GM19238 (cell line): ENCODE measurements around the gene DARS1.
"Not testable (repeated sequence)": the region's sequence is repeated elsewhere in the genome, so short reads cannot be mapped to it uniquely, and the experiment has no call there.

Experiments
- DNase-seq: peaks from one replicate; pipeline ENCODE4 v3.0.0; 2011; ENCODE audit warnings: low spot score; ENCODE audit not compliant: insufficient read length

The DARS1 gene

DNA sequence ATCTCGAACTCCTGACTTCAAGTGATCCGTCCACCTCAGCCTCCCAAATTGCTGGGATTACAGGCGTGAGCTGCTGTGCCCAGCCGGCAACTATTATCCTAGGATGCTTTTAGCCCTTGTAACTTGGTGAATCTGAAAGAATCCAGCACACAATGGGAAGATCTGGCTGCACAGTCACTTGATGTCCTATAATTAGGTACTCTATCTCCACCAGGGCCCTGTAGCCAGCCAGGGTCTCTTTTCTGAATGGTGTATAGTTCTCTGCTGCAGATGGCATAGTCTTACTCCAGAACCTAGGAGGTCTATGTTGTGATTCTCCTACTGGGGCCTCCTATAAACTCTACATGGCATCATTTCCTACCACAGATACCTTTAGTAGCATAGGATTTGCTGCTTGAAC, 95.3 kb downstream of the DARS1 start:
- no peak for DNase-seq

GRCh38 chr2:135888587-135888986, 96.8 kb downstream of the DARS1 start:
- not testable (repeated sequence) for DNase-seq

- no peak for DNase-seq
Measured at GRCh38 chr2:135885709-135886108, 99.7 kb downstream of the DARS1 start.

DNA sequence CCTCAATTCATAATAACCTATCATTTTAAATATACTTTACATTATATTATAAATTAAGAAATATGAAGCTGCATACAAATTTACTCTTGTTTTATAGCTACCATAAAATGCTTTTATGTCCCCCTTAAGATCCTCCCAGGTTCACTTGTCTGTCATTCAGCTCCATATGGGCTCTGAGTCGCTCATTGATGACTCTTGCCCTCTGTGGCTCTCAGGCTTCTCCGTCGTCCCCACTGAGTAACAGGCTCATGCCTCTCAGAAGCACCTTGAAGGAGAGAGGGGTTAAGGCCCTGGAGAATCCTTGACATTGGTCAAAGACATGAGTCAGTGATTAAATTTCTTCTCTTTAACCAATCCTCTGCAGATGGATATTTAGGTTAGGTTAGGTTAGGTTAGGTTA, 103.0 kb downstream of the DARS1 start:
- no peak for DNase-seq

DNA sequence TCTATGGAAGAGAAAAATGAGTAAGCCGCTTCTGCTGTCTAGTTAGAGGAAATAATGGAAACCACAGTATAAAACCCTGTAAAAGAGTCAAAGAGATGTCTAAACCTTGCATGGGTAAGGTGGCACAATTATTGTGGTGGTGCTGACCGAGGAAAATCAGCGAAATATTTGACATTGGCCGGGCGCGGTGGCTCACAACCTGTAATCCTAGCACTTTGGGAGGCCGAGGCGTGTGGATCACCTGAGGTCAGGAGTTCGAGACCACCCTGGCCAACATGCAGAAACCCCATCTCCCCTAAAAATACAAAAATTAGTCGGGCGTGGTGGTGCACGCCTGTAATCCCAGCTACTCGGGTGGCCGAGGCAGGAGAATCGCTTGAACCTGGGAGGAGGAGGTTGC, 108.7 kb downstream of the DARS1 start:
- DNase-seq, result not testable (repeated sequence)

- DNase-seq, result peak; percentile 94
Measured at GRCh38 chr2:135876066-135876711, 109.2 kb downstream of the DARS1 start, which contains the start of gene MCM6. MCM6 (minus strand) TSS chr2:135876443; CDS start chr2:135876365, 78 bp downstream.

GRCh38 chr2:135875491-135876065, 109.8 kb downstream of the DARS1 start:
- DNase-seq, result peak; percentile 45

DNA sequence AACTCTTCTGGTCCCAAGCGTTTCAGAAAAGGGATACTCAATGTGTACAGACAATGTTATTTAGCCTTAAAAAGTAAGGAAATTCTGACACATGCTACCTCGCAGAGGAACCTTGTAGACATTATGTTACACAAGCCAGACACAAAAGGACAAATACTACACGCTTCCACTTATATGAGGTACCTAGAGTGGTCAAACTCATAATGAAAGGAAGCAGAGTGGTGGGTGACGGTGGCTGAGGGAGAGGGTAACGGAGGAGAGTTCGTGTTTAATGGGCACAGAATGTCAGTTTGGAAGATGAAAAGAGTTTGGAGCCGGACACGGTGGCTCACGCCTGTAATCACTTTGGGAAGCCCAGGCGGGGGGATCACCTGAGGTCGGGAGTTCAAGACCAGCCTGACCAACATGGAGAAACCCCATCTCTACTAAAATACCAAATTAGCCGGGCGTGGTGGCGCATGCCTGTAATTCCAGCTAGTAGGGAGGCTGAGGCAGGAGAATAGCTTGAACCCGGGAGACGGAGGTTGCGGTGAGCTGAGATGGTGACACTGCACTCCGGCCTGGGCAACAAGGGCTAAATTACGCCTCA, 110.6 kb downstream of the DARS1 start:
- no peak for DNase-seq

GRCh38 chr2:135870571-135870970, 114.9 kb downstream of the DARS1 start:
- no peak for DNase-seq

DNA sequence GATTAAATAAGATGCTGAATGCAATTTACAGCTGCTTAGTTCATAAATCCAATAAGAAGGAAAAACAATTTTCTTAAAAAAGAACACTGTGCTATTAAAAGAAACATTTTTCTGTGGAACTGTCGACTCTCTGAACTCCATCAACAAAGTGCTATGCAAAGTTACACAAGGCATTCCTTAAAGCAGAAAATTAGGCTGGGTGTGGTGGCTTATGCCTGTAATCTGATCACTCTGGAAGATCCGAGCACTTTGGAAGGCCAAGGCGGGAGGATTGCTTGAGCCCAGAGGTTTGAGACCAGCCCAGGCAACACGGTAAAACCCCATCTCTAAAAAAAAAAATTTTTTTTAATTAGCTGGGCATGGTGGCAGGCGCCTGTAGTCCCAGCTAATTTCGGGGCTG, 122.2 kb downstream of the DARS1 start:
- no peak for DNase-seq

DNA sequence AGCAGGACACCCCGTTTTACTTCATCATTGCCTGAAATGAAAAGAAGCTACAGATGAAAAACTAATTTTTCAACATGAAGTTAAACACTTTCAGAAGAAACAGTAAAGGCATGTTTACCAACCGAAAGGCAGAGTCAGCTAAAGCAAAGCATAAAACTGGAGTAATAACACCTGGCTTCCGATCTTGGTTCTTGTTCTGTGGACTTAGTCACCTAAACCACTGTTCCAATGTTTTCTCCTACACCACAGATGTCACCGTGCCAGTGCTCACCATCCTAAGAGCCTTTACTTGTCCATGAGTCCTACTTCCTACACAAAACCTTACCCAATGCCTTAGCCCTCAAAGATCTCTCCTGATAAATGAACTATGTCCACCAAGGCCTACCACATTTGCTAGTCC, 122.7 kb downstream of the DARS1 start:
- DNase-seq, result no peak
